BJ (cell line): ENCODE results near the gene FMO1. TPM values are rescaled to one million over a fixed set of nuclear protein-coding genes. Genes with fewer than 3 reads are reported as not detected.

Experiments
- CTCF ChIA-PET: fragments of 350-600 bp; formaldehyde crosslinking; extraction: SDS; loops from one replicate; lab custom pipeline; 2021; ENCODE audit warnings: antibody characterized with exemption, inconsistent platforms; lab: Yijun Ruan, JAX
- POLR2A ChIA-PET: fragments of 300-600 bp; sonication (Branson Sonifier 250); formaldehyde crosslinking; extraction: SDS; loops from one replicate; lab custom pipeline; 2021; ENCODE audit warnings: antibody characterized with exemption; lab: Charles Lee
- DNase-seq: peaks from one replicate; pipeline ENCODE4 v3.0.0-alpha.2; 2011; ENCODE audit warnings: low read depth
- H3K27me3 ChIP-seq: 2 replicates; pipeline ENCODE4 v1.6.0; 2011; ENCODE audit warnings: low read length; ENCODE audit not compliant: control insufficient read depth, insufficient read depth
- H3K36me3 ChIP-seq: 2 replicates; pipeline ENCODE4 v1.5.1; 2011; ENCODE audit warnings: low read length; ENCODE audit not compliant: control insufficient read depth, insufficient read depth
- H3K4me3 ChIP-seq: 2 replicates; pipeline ENCODE4 v1.5.1; 2011; ENCODE audit warnings: low read depth, mild to moderate bottlenecking, control low read depth, low read length
- CTCF ChIP-seq: IDR thresholded peaks from 2 replicates; pipeline ENCODE4 v1.5.1; 2011; ENCODE audit warnings: low read depth, mild to moderate bottlenecking, control low read depth, inconsistent platforms, low read length, moderate library complexity; ENCODE audit not compliant: insufficient read depth
- polyA plus RNA-seq: library from polyadenylated mRNA; depleted of rRNA; stranded (reverse); fragments of >200 nt; gene quantifications from 2 replicates; pipeline ENCODE4 v1.2.3, GENCODE V29; 2011

FMO1 gene
- polyA plus RNA-seq, 1 experiment = 0.91 TPM

- H3K36me3 ChIP-seq = no peaks in the 10 kb centered on the region
- peak; percentile 78 for DNase-seq
- no peak for TF ChIP-seq CTCF
- H3K27me3 ChIP-seq = no peaks in the 10 kb centered on the region
- H3K4me3 ChIP-seq = no peak overlapping the region
- POLR2A ChIA-PET = interaction anchor here (0.6 to 2.1 kb wide), 9 partner anchors 18 to 206 kb away, joined by 3 to 11 read pairs (median 4); partner anchors contain the start of gene FMO4
- CTCF ChIA-PET = interaction anchor here (0.9 to 3.4 kb wide), 9 partner anchors 9 to 158 kb away, joined by 3 to 17 read pairs (median 4); partner anchors contain the start of genes FMO1 and FMO4
These were observed 47.5 kb downstream of the FMO1 start for GRCh38 chr1:171295821-171296220.

- ChIA-PET CTCF (interaction anchor here (0.6 to 3.4 kb wide), 7 partner anchors 10 to 687 kb away, joined by 3 to 17 read pairs (median 4); no protein-coding TSS in a partner anchor), POLR2A (interaction anchor here (0.6 kb wide), 1 partner anchor 15 kb away, joined by 4 read pairs; no protein-coding TSS in a partner anchor)
- no peak for DNase-seq
- Histone ChIP-seq H3K36me3 (no peaks in the 10 kb centered on the region), H3K4me3 (no peak overlapping the region), H3K27me3 (no peaks in the 10 kb centered on the region)
- no peak for TF ChIP-seq CTCF
These were observed 48.6 kb downstream of the FMO1 start for GRCh38 chr1:171296897-171297296.

GRCh38 chr1:171298696-171299095 lies 50.4 kb downstream of the FMO1 start:
- no peak for DNase-seq
- Histone ChIP-seq H3K4me3 (no peak overlapping the region), H3K36me3 (no peaks in the 10 kb centered on the region), H3K27me3 (no peaks in the 10 kb centered on the region)
- ChIA-PET POLR2A (no interaction called here), CTCF (interaction anchor here (0.9 to 3.4 kb wide), 3 partner anchors 12 to 72 kb away, joined by 3 to 17 read pairs (median 7); no protein-coding TSS in a partner anchor)
- TF ChIP-seq CTCF = no peak

GRCh38 chr1:171299342-171299741 lies 51.0 kb downstream of the FMO1 start:
- H3K36me3 ChIP-seq = no peaks in the 10 kb centered on the region
- no peak overlapping the region for H3K4me3 ChIP-seq
- H3K27me3 ChIP-seq = no peaks in the 10 kb centered on the region
- DNase-seq = no peak
- TF ChIP-seq CTCF = no peak
- POLR2A ChIA-PET = no interaction called here
- CTCF ChIA-PET = interaction anchor here (0.9 to 1.7 kb wide), 3 partner anchors 11 to 48 kb away, joined by 3 to 5 read pairs (median 5); partner anchors contain the start of gene FMO4

- CTCF ChIA-PET = interaction anchor here (0.6 to 1.7 kb wide), 5 partner anchors 13 to 583 kb away, joined by 3 to 5 read pairs (median 3); partner anchors contain the start of genes FMO2 and FMO4
- POLR2A ChIA-PET = no interaction called here
- no peak overlapping the region for H3K4me3 ChIP-seq
- no peaks in the 10 kb centered on the region for H3K27me3 ChIP-seq
- TF ChIP-seq CTCF = no peak
- no peak for DNase-seq
- H3K36me3 ChIP-seq = no peaks in the 10 kb centered on the region
These were observed 52.1 kb downstream of the FMO1 start for GRCh38 chr1:171300401-171300800.
